ENCODE measurements around the gene MRPL42.
"Not testable (repeated sequence)": the region's sequence is repeated elsewhere in the genome, so short reads cannot be mapped to it uniquely, and the experiment has no call there.

Gene MRPL42

GRCh38 chr12:93447555-93448290, 19.6 kb upstream of the MRPL42 start:
- no peak for DNase-seq (ENCODE audit: low spot score)

- DNase-seq (ENCODE audit: low spot score), result no peak
These were observed 18.5 kb upstream of the MRPL42 start for GRCh38 chr12:93448796-93449195.

- no peak for DNase-seq (ENCODE audit: low spot score)
These were observed 18.0 kb upstream of the MRPL42 start for GRCh38 chr12:93449277-93449676.

GRCh38 chr12:93451423-93452158, 15.7 kb upstream of the MRPL42 start:
- DNase-seq (ENCODE audit: low spot score), result no peak

- no peak for DNase-seq (ENCODE audit: low spot score)
These were observed 13.7 kb upstream of the MRPL42 start for GRCh38 chr12:93453633-93454032.

- DNase-seq (ENCODE audit: low spot score), result no peak
These were observed 11.2 kb upstream of the MRPL42 start for GRCh38 chr12:93456077-93456476.

GRCh38 chr12:93459097-93459496, 8.2 kb upstream of the MRPL42 start:
- DNase-seq (ENCODE audit: low spot score), result no peak

GRCh38 chr12:93460003-93460402, 7.3 kb upstream of the MRPL42 start:
- no peak for DNase-seq (ENCODE audit: low spot score)

GRCh38 chr12:93460902-93461301, 6.4 kb upstream of the MRPL42 start:
- DNase-seq (ENCODE audit: low spot score), result no peak

- no peak for DNase-seq (ENCODE audit: low spot score)
These were observed 5.8 kb upstream of the MRPL42 start for GRCh38 chr12:93461503-93461902.

GRCh38 chr12:93465841-93466240, 1.5 kb upstream of the MRPL42 start:
- DNase-seq (ENCODE audit: low spot score), result no peak

GRCh38 chr12:93466625-93467350, 526 bp upstream of the MRPL42 start:
- DNase-seq (ENCODE audit: low spot score), result no peak

- no peak for DNase-seq (ENCODE audit: low spot score)
These were observed 676 bp downstream of the MRPL42 start for GRCh38 chr12:93468008-93468371.

GRCh38 chr12:93469386-93469785, 2.1 kb downstream of the MRPL42 start:
- DNase-seq (ENCODE audit: low spot score), result no peak

GRCh38 chr12:93476555-93476954, 9.2 kb downstream of the MRPL42 start:
- DNase-seq (ENCODE audit: low spot score), result no peak

GRCh38 chr12:93482721-93483120, 15.4 kb downstream of the MRPL42 start:
- DNase-seq (ENCODE audit: low spot score), result no peak

- DNase-seq (ENCODE audit: low spot score), result no peak
These were observed 16.0 kb downstream of the MRPL42 start for GRCh38 chr12:93483151-93483807.

- no peak for DNase-seq (ENCODE audit: low spot score)
These were observed 17.1 kb downstream of the MRPL42 start for GRCh38 chr12:93484315-93484981.

- not testable (repeated sequence) for DNase-seq (ENCODE audit: low spot score)
These were observed 25.5 kb downstream of the MRPL42 start for GRCh38 chr12:93492808-93493207.

- no peak for DNase-seq (ENCODE audit: low spot score)
These were observed 26.8 kb downstream of the MRPL42 start for GRCh38 chr12:93494096-93494495.

- no peak for DNase-seq (ENCODE audit: low spot score)
These were observed 30.1 kb downstream of the MRPL42 start for GRCh38 chr12:93497456-93497855.

- not testable (repeated sequence) for DNase-seq (ENCODE audit: low spot score)
These were observed 31.5 kb downstream of the MRPL42 start for GRCh38 chr12:93498813-93499212.
